ENCODE data around the gene PAK6.

Gene PAK6

GRCh38 chr15:40281057-40281800, 42.4 kb downstream of the PAK6 start:
- peaks cover 21% of the 10 kb centered on the region for H3K27me3 ChIP-seq
- H3K4me3 ChIP-seq (ENCODE audit: low read depth, low read length): no peak overlapping the region
- DNase-seq: no peak
- no peaks in the 10 kb centered on the region for H3K36me3 ChIP-seq
- peaks cover 8% of the 10 kb centered on the region for H3K4me1 ChIP-seq
- no peak for TF ChIP-seq CTCF (IDR thresholded peaks at IDR 0.05; ENCODE audit: low read depth, low read length)
- no peaks in the 10 kb centered on the region for H3K9me3 ChIP-seq

GRCh38 chr15:40281801-40282146, 42.9 kb downstream of the PAK6 start:
- H3K27me3 ChIP-seq: peaks cover 21% of the 10 kb centered on the region
- no peaks in the 10 kb centered on the region for H3K36me3 ChIP-seq
- peaks cover 7% of the 10 kb centered on the region for H3K4me1 ChIP-seq
- no peak for TF ChIP-seq CTCF (IDR thresholded peaks at IDR 0.05; ENCODE audit: low read depth, low read length)
- DNase-seq: no peak
- H3K4me3 ChIP-seq (ENCODE audit: low read depth, low read length): peak overlapping the region; percentile 58
- H3K9me3 ChIP-seq: no peaks in the 10 kb centered on the region

GRCh38 chr15:40282147-40282868, 43.4 kb downstream of the PAK6 start:
- TF ChIP-seq CTCF (IDR thresholded peaks at IDR 0.05; ENCODE audit: low read depth, low read length): peak; percentile 37
- H3K4me1 ChIP-seq: peaks cover 2% of the 10 kb centered on the region
- H3K36me3 ChIP-seq: no peaks in the 10 kb centered on the region
- DNase-seq: peak; percentile 62
- no peaks in the 10 kb centered on the region for H3K9me3 ChIP-seq
- peaks cover 21% of the 10 kb centered on the region for H3K27me3 ChIP-seq
- H3K4me3 ChIP-seq (ENCODE audit: low read depth, low read length): peak overlapping the region; percentile 58

GRCh38 chr15:40282869-40283614, 44.2 kb downstream of the PAK6 start, which contains the start of gene ANKRD63:
TSS of gene ANKRD63 (minus strand) at chr15:40283064. CDS start at chr15:40282586, 478 bp downstream.
- DNase-seq: no peak
- Histone ChIP-seq H3K4me3 (ENCODE audit: low read depth, low read length) (peak within 1 kb of the TSS; percentile 58), H3K27me3 (peaks cover 21% of the 10 kb centered on the region), H3K9me3 (no peaks in the 10 kb centered on the region), H3K4me1 (no peaks in the 10 kb centered on the region; the same call in none of the 2 replicates), H3K36me3 (no peaks in the 10 kb centered on the region)
- TF ChIP-seq CTCF (IDR thresholded peaks at IDR 0.05; ENCODE audit: low read depth, low read length): no peak

- Histone ChIP-seq H3K4me3 (ENCODE audit: low read depth, low read length) (no peak overlapping the region), H3K36me3 (no peaks in the 10 kb centered on the region), H3K27me3 (peaks cover 21% of the 10 kb centered on the region), H3K4me1 (no peaks in the 10 kb centered on the region; the same call in none of the 2 replicates), H3K9me3 (no peaks in the 10 kb centered on the region)
- no peak for TF ChIP-seq CTCF (IDR thresholded peaks at IDR 0.05; ENCODE audit: low read depth, low read length)
- DNase-seq: no peak
Measured at GRCh38 chr15:40283615-40284300, 44.9 kb downstream of the PAK6 start.
